Activated CD8-positive, alpha-beta memory T cell treated with anti-CD3 and anti-CD28 coated beads, Interleukin-2, amount 10 ng/mL, durations not matched to agents 7 days and 5 days (primary cell): ENCODE measurements around the gene SLC37A1. TPM values are rescaled to one million over a fixed set of nuclear protein-coding genes. Genes with fewer than 3 reads are reported as not detected.

ENCODE experiments used
- ATAC-seq: fragments of 150-1000 bp; cut with Tn5 transposase; one replicate; pipeline ENCODE4 v1.10.0; 2021; ENCODE audit warnings: moderate library complexity
- CTCF ChIA-PET: fragments of 350-600 bp; sonication (Branson Sonifier 250); formaldehyde crosslinking; loops from one replicate; lab custom pipeline; 2021; ENCODE audit warnings: antibody characterized with exemption; lab: Charles Lee
- DNase-seq: peaks from one replicate; pipeline ENCODE4 v3.0.0-alpha.2; 2020
- H3K27ac Mint-ChIP-seq: one replicate; pipeline ENCODE4 v1.8.0; 2021; ENCODE audit warnings: mild to moderate bottlenecking, mixed read lengths
- H3K27me3 Mint-ChIP-seq: one replicate; pipeline ENCODE4 v1.8.0; 2021; ENCODE audit warnings: mixed read lengths
- H3K36me3 Mint-ChIP-seq: one replicate; pipeline ENCODE4 v1.8.0; 2021; ENCODE audit warnings: mild to moderate bottlenecking, mixed read lengths
- H3K4me1 Mint-ChIP-seq: one replicate; pipeline ENCODE4 v1.8.0; 2021; ENCODE audit warnings: mixed read lengths
- H3K4me3 Mint-ChIP-seq: one replicate; pipeline ENCODE4 v1.8.0; 2021; ENCODE audit warnings: mild to moderate bottlenecking, moderate library complexity, mixed read lengths
- H3K9me3 Mint-ChIP-seq: one replicate; pipeline ENCODE4 v1.8.0; 2022; ENCODE audit warnings: low read depth, mixed read lengths
- total RNA-seq, 2 experiments: library from RNA; stranded (reverse); gene quantifications; one replicate each; pipeline ENCODE4 v1.2.3, GENCODE V29; 2021

The SLC37A1 gene
- total RNA-seq, 2 experiments from 2014 or later, result 14.0 to 14.8 TPM

DNA sequence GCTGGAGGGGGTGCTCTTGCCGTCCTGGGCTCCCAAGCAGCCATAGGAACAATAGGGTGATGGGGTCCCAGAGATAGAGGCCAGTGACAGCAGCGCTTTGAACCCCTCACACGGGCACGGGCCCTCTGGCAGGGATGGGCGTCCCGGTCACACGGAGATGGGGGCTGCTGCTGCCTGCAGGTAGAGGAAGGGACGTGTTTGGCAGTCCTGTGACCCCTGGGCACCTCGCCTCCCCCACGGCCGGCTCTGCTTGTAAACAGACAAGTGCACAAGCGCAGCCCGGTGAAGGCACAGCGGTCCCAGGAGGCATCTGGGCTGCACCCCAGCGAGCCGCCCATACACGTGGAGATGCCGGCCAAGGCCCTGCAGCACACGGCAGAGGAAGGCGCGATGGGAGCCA lies 103.3 kb downstream of the SLC37A1 start:
- CTCF ChIA-PET, result interaction anchor here (1.1 to 1.7 kb wide), 4 partner anchors 8 to 216 kb away, joined by 3 to 5 read pairs (median 4); partner anchors contain the start of gene PDE9A
- no peak for ATAC-seq
- Mint-ChIP-seq H3K4me3 (no peak overlapping the region), H3K27ac (no peak overlapping the region), H3K27me3 (peaks cover 41% of the 10 kb centered on the region), H3K9me3 (peaks cover under 1% of the 10 kb centered on the region), H3K4me1 (no peaks in the 10 kb centered on the region), H3K36me3 (no peaks in the 10 kb centered on the region)
- no peak for DNase-seq

DNA sequence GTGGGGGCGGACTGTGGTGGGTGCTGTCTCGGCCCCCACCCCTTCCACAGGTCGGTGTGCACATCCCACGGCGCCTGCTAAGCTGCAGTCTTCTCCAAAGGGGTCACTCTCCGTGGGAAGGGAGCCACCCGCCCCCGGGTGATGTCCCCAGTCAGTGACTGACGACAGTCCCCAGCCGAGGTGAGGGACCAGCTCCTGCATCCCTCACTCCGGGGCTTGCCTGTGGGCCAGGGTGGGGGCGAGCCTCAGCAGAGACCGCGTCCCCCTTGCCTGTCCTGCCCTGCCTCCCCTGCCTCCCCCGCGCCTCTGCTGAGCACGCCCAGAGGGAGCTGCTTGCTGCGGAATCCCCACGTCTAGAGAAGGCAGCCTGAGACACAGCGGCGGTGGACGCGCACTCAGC lies 103.8 kb downstream of the SLC37A1 start:
- Mint-ChIP-seq H3K9me3 (no peaks in the 10 kb centered on the region), H3K4me1 (no peaks in the 10 kb centered on the region), H3K27me3 (peaks cover 46% of the 10 kb centered on the region), H3K4me3 (no peak overlapping the region), H3K36me3 (no peaks in the 10 kb centered on the region), H3K27ac (no peak overlapping the region)
- DNase-seq (no peak), ATAC-seq (no peak)
- CTCF ChIA-PET, result interaction anchor here (1.6 to 1.7 kb wide), 3 partner anchors 8 to 215 kb away, joined by 3 to 5 read pairs (median 4); no protein-coding TSS in a partner anchor

- DNase-seq (no peak), ATAC-seq (no peak)
- no peak overlapping the region for H3K27ac Mint-ChIP-seq
- H3K4me3 Mint-ChIP-seq, result no peak overlapping the region
- no peaks in the 10 kb centered on the region for H3K36me3 Mint-ChIP-seq
- no peaks in the 10 kb centered on the region for H3K4me1 Mint-ChIP-seq
- H3K9me3 Mint-ChIP-seq, result no peaks in the 10 kb centered on the region
- CTCF ChIA-PET, result no interaction called here
- H3K27me3 Mint-ChIP-seq, result peaks cover 42% of the 10 kb centered on the region
These were observed 105.1 kb downstream of the SLC37A1 start for GRCh38 chr21:42618707-42619102.

- CTCF ChIA-PET, result no interaction called here
- no peaks in the 10 kb centered on the region for H3K9me3 Mint-ChIP-seq
- H3K27ac Mint-ChIP-seq, result no peak overlapping the region
These were observed 105.5 kb downstream of the SLC37A1 start for GRCh38 chr21:42619166-42619565.

DNA sequence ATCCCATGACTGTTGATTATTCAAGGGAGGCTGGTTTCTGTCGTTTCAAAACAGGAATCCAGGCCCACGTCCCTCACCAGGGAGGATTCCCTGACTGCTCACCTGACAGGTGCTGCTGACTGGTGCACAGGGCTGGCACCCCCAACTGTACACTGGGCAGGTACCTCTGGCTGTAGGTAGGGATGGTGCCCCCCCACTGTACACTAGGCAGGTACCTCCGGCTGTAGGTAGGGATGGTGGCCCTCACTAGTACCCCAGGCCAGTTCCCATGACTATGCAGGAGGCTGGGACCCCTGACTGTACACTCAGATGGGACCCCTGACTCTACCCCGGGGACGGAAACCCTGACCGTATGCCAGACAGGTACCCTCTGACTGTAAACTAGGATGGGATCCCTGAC lies 106.2 kb downstream of the SLC37A1 start:
- no peak overlapping the region for H3K27ac Mint-ChIP-seq
- no peaks in the 10 kb centered on the region for H3K4me1 Mint-ChIP-seq
- H3K36me3 Mint-ChIP-seq, result no peaks in the 10 kb centered on the region
- no peaks in the 10 kb centered on the region for H3K9me3 Mint-ChIP-seq
- no peak for ATAC-seq
- CTCF ChIA-PET, result no interaction called here
- no peak for DNase-seq
- H3K27me3 Mint-ChIP-seq, result peaks cover 53% of the 10 kb centered on the region
- no peak overlapping the region for H3K4me3 Mint-ChIP-seq

More at GRCh38 chr21:42619166-42619565, 105.5 kb downstream of the SLC37A1 start:
- Mint-ChIP-seq H3K27me3 (peaks cover 46% of the 10 kb centered on the region), H3K4me3 (no peak overlapping the region), H3K4me1 (no peaks in the 10 kb centered on the region), H3K36me3 (no peaks in the 10 kb centered on the region)
- DNase-seq (no peak), ATAC-seq (no peak)

- peaks cover 66% of the 10 kb centered on the region for H3K27me3 Mint-ChIP-seq
- CTCF ChIA-PET, result no interaction called here
- no peak overlapping the region for H3K4me3 Mint-ChIP-seq
- no peaks in the 10 kb centered on the region for H3K36me3 Mint-ChIP-seq
- no peaks in the 10 kb centered on the region for H3K4me1 Mint-ChIP-seq
- no peaks in the 10 kb centered on the region for H3K9me3 Mint-ChIP-seq
- ATAC-seq, result no peak
- no peak for DNase-seq
- no peak overlapping the region for H3K27ac Mint-ChIP-seq
These were observed 107.6 kb downstream of the SLC37A1 start for GRCh38 chr21:42621166-42621818.

GRCh38 chr21:42621819-42622177 lies 108.1 kb downstream of the SLC37A1 start:
- CTCF ChIA-PET, result no interaction called here
- Mint-ChIP-seq H3K36me3 (no peaks in the 10 kb centered on the region), H3K4me1 (no peaks in the 10 kb centered on the region), H3K9me3 (no peaks in the 10 kb centered on the region), H3K27ac (no peak overlapping the region), H3K27me3 (peaks cover 67% of the 10 kb centered on the region), H3K4me3 (no peak overlapping the region)
- no peak for DNase-seq
- ATAC-seq, result no peak

- Mint-ChIP-seq H3K4me3 (no peak overlapping the region), H3K4me1 (no peaks in the 10 kb centered on the region), H3K27ac (no peak overlapping the region), H3K36me3 (no peaks in the 10 kb centered on the region), H3K9me3 (no peaks in the 10 kb centered on the region), H3K27me3 (peaks cover 68% of the 10 kb centered on the region)
- CTCF ChIA-PET, result no interaction called here
- ATAC-seq (no peak), DNase-seq (no peak)
These were observed 108.6 kb downstream of the SLC37A1 start for GRCh38 chr21:42622284-42622683.

- Mint-ChIP-seq H3K4me1 (no peaks in the 10 kb centered on the region), H3K27ac (no peak overlapping the region), H3K4me3 (no peak overlapping the region), H3K9me3 (no peaks in the 10 kb centered on the region), H3K27me3 (peaks cover 59% of the 10 kb centered on the region), H3K36me3 (no peaks in the 10 kb centered on the region)
- DNase-seq (no peak), ATAC-seq (no peak)
- CTCF ChIA-PET, result no interaction called here
These were observed 110.0 kb downstream of the SLC37A1 start for GRCh38 chr21:42623694-42624093.

GRCh38 chr21:42624095-42624790 lies 110.6 kb downstream of the SLC37A1 start:
- CTCF ChIA-PET, result interaction anchor here (1.5 kb wide), 1 partner anchor 8 kb away, joined by 4 read pairs; no protein-coding TSS in a partner anchor
- Mint-ChIP-seq H3K36me3 (no peaks in the 10 kb centered on the region), H3K4me1 (no peaks in the 10 kb centered on the region), H3K4me3 (no peak overlapping the region), H3K27ac (no peak overlapping the region), H3K9me3 (no peaks in the 10 kb centered on the region), H3K27me3 (peaks cover 54% of the 10 kb centered on the region)
- ATAC-seq, result no peak
- DNase-seq, result no peak

DNA sequence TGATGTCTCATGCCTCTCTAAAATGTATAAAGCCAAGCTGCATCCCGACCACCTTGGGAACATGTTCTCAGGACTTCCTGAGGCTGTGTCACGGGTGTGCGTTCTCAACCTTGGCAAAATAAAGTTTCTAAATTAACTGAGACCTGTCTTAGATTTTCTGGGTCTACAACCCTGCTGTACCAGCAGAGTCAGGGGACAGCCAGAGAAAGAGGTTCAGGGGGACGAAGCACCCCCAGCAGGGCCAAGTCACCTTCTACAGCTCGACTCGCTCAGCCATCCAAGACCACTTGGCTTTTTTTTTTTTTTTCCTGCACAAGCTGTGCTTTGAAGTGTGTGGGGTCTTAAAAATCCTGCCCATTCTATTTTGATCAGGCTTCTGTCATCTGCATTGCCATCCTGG lies 111.3 kb downstream of the SLC37A1 start:
- Mint-ChIP-seq H3K27ac (no peak overlapping the region), H3K4me1 (no peaks in the 10 kb centered on the region), H3K9me3 (no peaks in the 10 kb centered on the region), H3K36me3 (no peaks in the 10 kb centered on the region), H3K4me3 (no peak overlapping the region), H3K27me3 (peaks cover 51% of the 10 kb centered on the region)
- DNase-seq (no peak), ATAC-seq (no peak)
- CTCF ChIA-PET, result interaction anchor here (1.5 kb wide), 1 partner anchor 8 kb away, joined by 4 read pairs; no protein-coding TSS in a partner anchor

- no peak for ATAC-seq
- CTCF ChIA-PET, result interaction anchor here (1.5 kb wide), 1 partner anchor 10 kb away, joined by 4 read pairs; no protein-coding TSS in a partner anchor
- H3K36me3 Mint-ChIP-seq, result no peaks in the 10 kb centered on the region
These were observed 112.5 kb downstream of the SLC37A1 start for GRCh38 chr21:42626171-42626570.

GRCh38 chr21:42627527-42628289 lies 114.1 kb downstream of the SLC37A1 start:
- H3K36me3 Mint-ChIP-seq, result no peaks in the 10 kb centered on the region
- no peaks in the 10 kb centered on the region for H3K4me1 Mint-ChIP-seq
- H3K27me3 Mint-ChIP-seq, result peaks cover 30% of the 10 kb centered on the region
- no peaks in the 10 kb centered on the region for H3K9me3 Mint-ChIP-seq
- no peak overlapping the region for H3K27ac Mint-ChIP-seq
- no peak overlapping the region for H3K4me3 Mint-ChIP-seq
- ATAC-seq (no peak), DNase-seq (no peak)
- CTCF ChIA-PET, result no interaction called here

More at GRCh38 chr21:42626171-42626570, 112.5 kb downstream of the SLC37A1 start:
- H3K27me3 Mint-ChIP-seq, result peaks cover 45% of the 10 kb centered on the region
- no peak overlapping the region for H3K27ac Mint-ChIP-seq
- no peaks in the 10 kb centered on the region for H3K9me3 Mint-ChIP-seq
- no peak for DNase-seq
- H3K4me3 Mint-ChIP-seq, result no peak overlapping the region
- no peaks in the 10 kb centered on the region for H3K4me1 Mint-ChIP-seq
